Liver (tissue), 9 donors: ENCODE results near the gene LRP5. TPM values are rescaled to one million over a fixed set of nuclear protein-coding genes. Genes with fewer than 3 reads are reported as not detected.
A peak's percentile ranks its signal among the peaks of the same experiment; 100 is the strongest.

ENCODE experiments used
- DNase-seq: peaks from one replicate; pipeline ENCODE4 v3.0.0-alpha.2; 2017; ENCODE audit warnings: low spot score
- H3K27ac ChIP-seq, 2 donors: one replicate each; pipeline ENCODE4 v1.7.0; 2013; ENCODE audit warnings: inconsistent platforms in 2 of 2, low read length in 2 of 2, control low read depth in 1 of 2, low read depth in 1 of 2, mild to moderate bottlenecking in 1 of 2
- H3K27me3 ChIP-seq, 4 donors: one replicate each; pipeline versions ENCODE4 v1.6.1 to v1.7.0; 2013; ENCODE audit warnings: low read length in 3 of 4, inconsistent platforms in 1 of 4, mild to moderate bottlenecking in 1 of 4, moderate library complexity in 1 of 4; ENCODE audit not compliant: control insufficient read depth in 4 of 4, insufficient read depth in 4 of 4
- H3K36me3 ChIP-seq, 4 donors: one replicate each; pipeline versions ENCODE4 v1.6.1 to v1.7.0; 2013; ENCODE audit warnings: low read length in 3 of 4, mild to moderate bottlenecking in 3 of 4, low read depth in 1 of 4, moderate library complexity in 1 of 4; ENCODE audit not compliant: control insufficient read depth in 4 of 4, insufficient read depth in 3 of 4
- H3K4me1 ChIP-seq, 4 donors: one replicate each; pipeline versions ENCODE4 v1.6.1 to v1.7.0; 2013; ENCODE audit warnings: low read length in 3 of 4, mild to moderate bottlenecking in 3 of 4, moderate library complexity in 1 of 4; ENCODE audit not compliant: control insufficient read depth in 4 of 4, insufficient read depth in 4 of 4
- H3K4me3 ChIP-seq, 3 donors: one replicate each; pipeline versions ENCODE4 v1.6.1 to v1.7.0; 2013; ENCODE audit warnings: low read length in 3 of 3, control low read depth in 1 of 3, low read depth in 1 of 3, mild to moderate bottlenecking in 1 of 3
- H3K9ac ChIP-seq, 2 donors: one replicate each; pipeline ENCODE4 v1.7.0; 2013; ENCODE audit warnings: low read length in 2 of 2, mild to moderate bottlenecking in 2 of 2, moderate library complexity in 2 of 2, control low read depth in 1 of 2, low read depth in 1 of 2
- H3K9me3 ChIP-seq, 4 donors: one replicate each; pipeline versions ENCODE4 v1.6.1 to v1.7.0; 2013; ENCODE audit warnings: low read length in 3 of 4; ENCODE audit not compliant: control insufficient read depth in 4 of 4
- CTCF ChIP-seq: fragments of 150-350 bp; IDR thresholded peaks from 2 replicates; pipeline ENCODE4 v1.5.1; 2017; ENCODE audit warnings: improper control_type of control experiment, low read depth, low read length; ENCODE audit not compliant: missing input control
- EGR1 ChIP-seq, 2 donors: IDR thresholded peaks; 2 replicates each; pipeline ENCODE4 v1.6.1; 2016 to 2018; ENCODE audit warnings: antibody characterized with exemption in 2 of 2, low read depth in 2 of 2
- FOXA1 ChIP-seq: IDR thresholded peaks from 2 replicates; pipeline ENCODE4 v1.6.1; 2016; ENCODE audit warnings: antibody characterized with exemption
- GABPA ChIP-seq, 2 donors: IDR thresholded peaks in 1 of 2; conservative IDR thresholded peaks in 1 of 2; 2 replicates each; pipeline ENCODE4 v1.6.1; 2016; ENCODE audit warnings: antibody characterized with exemption in 2 of 2, mild to moderate bottlenecking in 1 of 2, moderate library complexity in 1 of 2
- HNF4A ChIP-seq, 2 donors: conservative IDR thresholded peaks; 2 replicates each; pipeline ENCODE4 v1.6.1; 2016; ENCODE audit warnings: antibody characterized with exemption in 2 of 2, mild to moderate bottlenecking in 2 of 2
- HNF4G ChIP-seq: IDR thresholded peaks from 2 replicates; pipeline ENCODE4 v1.6.1; 2016; ENCODE audit warnings: antibody characterized with exemption
- JUND ChIP-seq, 2 donors: IDR thresholded peaks; 2 replicates each; pipeline ENCODE4 v1.6.1; 2016; ENCODE audit warnings: antibody characterized with exemption in 2 of 2
- NR2F2 ChIP-seq: IDR thresholded peaks from 2 replicates; pipeline ENCODE4 v1.6.1; 2016; ENCODE audit warnings: antibody characterized with exemption
- RAD21 ChIP-seq, 2 donors: IDR thresholded peaks; 2 replicates each; pipeline ENCODE4 v1.6.1; 2016; ENCODE audit warnings: antibody characterized with exemption in 2 of 2, mild to moderate bottlenecking in 2 of 2
- REST ChIP-seq: IDR thresholded peaks from 2 replicates; pipeline ENCODE4 v1.6.1; 2016; ENCODE audit warnings: antibody characterized with exemption, mild to moderate bottlenecking
- RXRA ChIP-seq, 2 donors: IDR thresholded peaks; 2 replicates each; pipeline ENCODE4 v1.6.1; 2017 to 2018; ENCODE audit warnings: antibody characterized with exemption in 2 of 2, mild to moderate bottlenecking in 1 of 2
- SP1 ChIP-seq: IDR thresholded peaks from 2 replicates; pipeline ENCODE4 v1.6.1; 2018; ENCODE audit warnings: antibody characterized with exemption, mild to moderate bottlenecking
- TAF1 ChIP-seq: conservative IDR thresholded peaks from 2 replicates; pipeline ENCODE4 v1.6.1; 2016; ENCODE audit warnings: antibody characterized with exemption, mild to moderate bottlenecking
- WGBS: extraction: QIAGEN DNeasy Blood & Tissue Kit; methylation state at CpG from one replicate; pipeline ENCODE4 v1.1.7; 2013; 5-methylcytosine and 5-hydroxymethylcytosine counted together
- polyA plus RNA-seq, 2 donors: library from polyadenylated mRNA; stranded (reverse) in 1 of 2; unstranded in 1 of 2; fragments of 200-250 nt in 1 of 2; fragments of >200 nt in 1 of 2; fragmentation: Nextera tagmentation in 1 of 2; extraction: Ambion mirVana in 1 of 2; gene quantifications; one replicate each; pipeline versions ENCODE4 v1.2.1 to v1.2.3, GENCODE V29; 2013 to 2015
- total RNA-seq, 2 donors: library from RNA; depleted of rRNA; stranded (reverse); fragments of >200 nt; gene quantifications; one replicate each; pipeline ENCODE4 v1.2.3, GENCODE V29; 2014
- TF ChIP-seq, protein P1 (sequence below): IDR thresholded peaks from 2 replicates; pipeline ENCODE4 v1.6.1; 2016; ENCODE audit warnings: antibody characterized with exemption
- TF ChIP-seq, protein P2 (sequence below): IDR thresholded peaks from 2 replicates; pipeline ENCODE4 v1.6.1; 2016; ENCODE audit warnings: antibody characterized with exemption
- TF ChIP-seq, protein P3 (sequence below): IDR thresholded peaks from 2 replicates; pipeline ENCODE4 v1.6.1; 2016; ENCODE audit warnings: antibody characterized with exemption
- donor health status: healthy.
- donor health status: healthy.
- donor health status: healthy.
- donor health status: healthy.
- donor health status: healthy.

LRP5 gene
- total and polyA plus RNA-seq, 4 donors = 48.9 to 99.3 (median 71.3) TPM

DNA sequence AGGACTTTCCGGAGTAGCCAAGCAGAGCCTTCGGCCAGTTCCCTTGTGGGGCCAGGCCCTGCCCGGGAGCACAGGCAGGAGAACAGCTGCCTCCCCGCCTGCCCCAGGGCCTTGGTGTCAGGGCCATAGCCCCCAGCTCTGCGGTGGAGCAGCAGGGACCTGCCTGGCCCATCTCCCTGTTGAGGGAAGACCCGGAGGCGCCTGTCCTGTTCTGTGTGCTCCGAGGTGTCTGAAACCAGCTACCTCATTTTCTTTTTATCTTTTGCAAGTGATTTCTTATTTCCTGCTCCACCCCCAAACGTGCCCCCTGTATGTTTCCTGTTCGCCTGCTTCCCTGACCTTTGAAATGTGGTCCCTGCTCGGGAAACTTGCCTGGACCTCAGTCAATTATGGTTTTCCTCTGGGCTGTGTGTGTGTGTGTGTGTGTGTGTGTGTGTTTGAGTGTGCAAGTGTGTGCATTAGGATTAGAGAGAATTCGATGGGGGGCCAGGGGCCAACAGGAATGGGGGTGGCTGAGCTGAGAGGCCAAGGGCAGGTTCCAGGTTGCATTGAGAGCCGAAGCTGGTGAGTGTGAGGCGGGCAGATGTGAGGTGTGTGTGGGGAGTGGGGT is 19.1 kb downstream of the LRP5 start:
- no peaks in the 10 kb centered on the region for H3K9me3 ChIP-seq
- no peak overlapping the region for H3K9ac ChIP-seq
- peak overlapping the region; percentile 52 to 77 for H3K27ac ChIP-seq
- H3K4me1 ChIP-seq = peaks cover 34 to 73% (median 65%) of the 10 kb centered on the region in 4 donors
- H3K36me3 ChIP-seq = no peaks in the 10 kb centered on the region
- H3K4me3 ChIP-seq = no peak overlapping the region
- 27% methylated on average over 14 of the region's 14 CpGs for WGBS
- no peaks in the 10 kb centered on the region for H3K27me3 ChIP-seq
- TF ChIP-seq HNF4A (conservative IDR thresholded peaks at IDR 0.05) = peak; percentile 75 to 79
- no peak for TF ChIP-seq FOXA1
- TF ChIP-seq, protein P1, sequence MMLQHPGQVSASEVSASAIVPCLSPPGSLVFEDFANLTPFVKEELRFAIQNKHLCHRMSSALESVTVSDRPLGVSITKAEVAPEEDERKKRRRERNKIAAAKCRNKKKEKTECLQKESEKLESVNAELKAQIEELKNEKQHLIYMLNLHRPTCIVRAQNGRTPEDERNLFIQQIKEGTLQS = no peak
- TF ChIP-seq EGR1 (IDR thresholded peaks at IDR 0.05; ENCODE audit: low read depth in 2 of 2) = peak; percentile 45 to 72
- TF ChIP-seq SP1 = peak; percentile 56
- peak in 1 of 2 donors; percentile 64 for TF ChIP-seq GABPA (IDR thresholded peaks at IDR 0.05 in 1 of 2, conservative IDR thresholded peaks at IDR 0.05 in 1 of 2)
- TF ChIP-seq HNF4G = peak; percentile 13
- TF ChIP-seq TAF1 = no peak
- peak; percentile 56 to 74 for TF ChIP-seq RXRA (IDR thresholded peaks at IDR 0.05)
- TF ChIP-seq, protein P2, sequence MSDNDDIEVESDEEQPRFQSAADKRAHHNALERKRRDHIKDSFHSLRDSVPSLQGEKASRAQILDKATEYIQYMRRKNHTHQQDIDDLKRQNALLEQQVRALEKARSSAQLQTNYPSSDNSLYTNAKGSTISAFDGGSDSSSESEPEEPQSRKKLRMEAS = peak; percentile 75
- peak; percentile 20 to 53 for TF ChIP-seq RAD21 (IDR thresholded peaks at IDR 0.05)
- TF ChIP-seq REST = no peak
- TF ChIP-seq NR2F2 = peak; percentile 98
- peak in 1 of 2 donors; percentile 24 for TF ChIP-seq JUND (IDR thresholded peaks at IDR 0.05)
- no peak for TF ChIP-seq CTCF
- no peak for DNase-seq

GRCh38 chr11:68332186-68332585 is 19.8 kb downstream of the LRP5 start:
- no peak overlapping the region for H3K27ac ChIP-seq
- TF ChIP-seq TAF1 (no peak), HNF4G (no peak), RXRA (IDR thresholded peaks at IDR 0.05) (no peak), FOXA1 (no peak), SP1 (no peak), GABPA (IDR thresholded peaks at IDR 0.05 in 1 of 2, conservative IDR thresholded peaks at IDR 0.05 in 1 of 2) (no peak), NR2F2 (no peak), CTCF (no peak), REST (no peak), RAD21 (IDR thresholded peaks at IDR 0.05) (no peak)
- TF ChIP-seq, protein P3, sequence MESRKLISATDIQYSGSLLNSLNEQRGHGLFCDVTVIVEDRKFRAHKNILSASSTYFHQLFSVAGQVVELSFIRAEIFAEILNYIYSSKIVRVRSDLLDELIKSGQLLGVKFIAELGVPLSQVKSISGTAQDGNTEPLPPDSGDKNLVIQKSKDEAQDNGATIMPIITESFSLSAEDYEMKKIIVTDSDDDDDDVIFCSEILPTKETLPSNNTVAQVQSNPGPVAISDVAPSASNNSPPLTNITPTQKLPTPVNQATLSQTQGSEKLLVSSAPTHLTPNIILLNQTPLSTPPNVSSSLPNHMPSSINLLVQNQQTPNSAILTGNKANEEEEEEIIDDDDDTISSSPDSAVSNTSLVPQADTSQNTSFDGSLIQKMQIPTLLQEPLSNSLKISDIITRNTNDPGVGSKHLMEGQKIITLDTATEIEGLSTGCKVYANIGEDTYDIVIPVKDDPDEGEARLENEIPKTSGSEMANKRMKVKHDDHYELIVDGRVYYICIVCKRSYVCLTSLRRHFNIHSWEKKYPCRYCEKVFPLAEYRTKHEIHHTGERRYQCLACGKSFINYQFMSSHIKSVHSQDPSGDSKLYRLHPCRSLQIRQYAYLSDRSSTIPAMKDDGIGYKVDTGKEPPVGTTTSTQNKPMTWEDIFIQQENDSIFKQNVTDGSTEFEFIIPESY = no peak
- DNase-seq = no peak
- H3K27me3 ChIP-seq = no peaks in the 10 kb centered on the region
- no peaks in the 10 kb centered on the region for H3K36me3 ChIP-seq
- no peak overlapping the region for H3K9ac ChIP-seq
- no peaks in the 10 kb centered on the region for H3K9me3 ChIP-seq
- peaks cover 28 to 66% (median 60%) of the 10 kb centered on the region in 4 donors for H3K4me1 ChIP-seq
- WGBS = 97% methylated on average over 9 of the region's 9 CpGs
- no peak overlapping the region for H3K4me3 ChIP-seq
